ENCODE measurements around the gene MINPP1. TPM values are rescaled to one million over a fixed set of nuclear protein-coding genes. Genes with fewer than 3 reads are reported as not detected.

The MINPP1 gene
- total and polyA plus RNA-seq, 2 of the 13 experiments (the other 11 are each of a cell fraction or from before 2014, with no cell fraction given), result 19.2 to 53.7 TPM

DNA sequence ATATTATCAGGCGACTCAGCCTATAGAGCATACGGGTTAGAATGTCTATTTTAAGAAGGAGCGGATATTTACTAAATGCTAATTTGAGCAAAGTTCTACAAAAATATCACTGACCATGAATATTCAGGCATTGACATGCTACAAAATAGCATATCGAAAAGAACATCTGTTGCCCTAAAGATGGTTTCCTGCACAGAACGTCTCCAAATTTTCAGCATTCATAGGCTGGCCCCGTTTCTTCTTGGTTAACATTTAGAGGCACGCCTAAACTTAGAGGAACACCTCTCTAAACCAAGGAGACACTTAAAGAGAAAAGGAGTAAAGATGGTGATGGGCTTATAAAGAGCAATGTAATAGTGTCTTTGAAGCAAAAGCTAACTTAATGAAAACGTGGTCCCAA, 1.3 kb upstream of the MINPP1 start:
- intact Hi-C loops (cut with micrococcal nuclease; ENCODE audit: unreplicated experiment), result no loop called here
- H2AFZ ChIP-seq (ENCODE audit: low read length), result no peak overlapping the region
- H4K20me1 ChIP-seq (ENCODE audit: insufficient read depth, low read length), result 0 out of 2 replicates have a peak, but pooled peaks cover 4% of the 10 kb centered on the region
- BruUV-seq (replicated peaks), result no TSS peak
- H3K9me3 ChIP-seq (ENCODE audit: low read length), result no peaks in the 10 kb centered on the region
- DNase-seq (ENCODE audit: low spot score) (no peak), FAIRE-seq (no peak), ATAC-seq (no peak)
- peak overlapping the region; percentile 75 for H3K27ac ChIP-seq (ENCODE audit: extremely low read length, insufficient read depth, low read length)
- ChIA-PET CTCF (ENCODE audit: low intra/inter-chr PET ratio, low total read pairs) (no interaction called here), POLR2A (no interaction called here)
- 42% methylated on average over 8 of the region's 8 CpGs for WGBS (ENCODE audit: low lambda C conversion rate)
- no peaks in the 10 kb centered on the region; a peak in 1 of 5 replicates for H3K27me3 ChIP-seq (ENCODE audit: control insufficient read depth in 1 of 2, insufficient read depth in 2 of 2, low read length in 2 of 2)
- in situ Hi-C loops (cut with HindIII; ENCODE audit: extremely low pct_ligation_motif_present, low pct_unique_long_range_greater_than_20kb), result no loop called here
- no peaks in the 10 kb centered on the region for H3K36me3 ChIP-seq (replicated peaks in 1 of 2; ENCODE audit: control insufficient read depth in 1 of 2, insufficient read depth in 2 of 2, low read length in 2 of 2)
- peaks cover 39% of the 10 kb centered on the region for H3K79me2 ChIP-seq (ENCODE audit: insufficient read depth, low read length)
- H3K4me1 ChIP-seq (ENCODE audit: insufficient read depth, low read length), result peaks cover 75% of the 10 kb centered on the region
- H3K4me2 ChIP-seq (ENCODE audit: low read depth, low read length), result peak overlapping the region; percentile 73
- TF ChIP-seq ZNF780A (CRISPR knock-in tag; IDR thresholded peaks at IDR 0.05) (0 out of 2 replicates have a peak, but pooled peaks have one; percentile 36), ZNF260 (CRISPR knock-in tag; IDR thresholded peaks at IDR 0.05; ENCODE audit: borderline replicate concordance, low read depth) (no peak)
- peak overlapping the region; percentile 78 for H3K9ac ChIP-seq (ENCODE audit: insufficient read depth, low read depth, low read length)
- H3K4me3 ChIP-seq (replicated peaks in 1 of 3; ENCODE audit: insufficient read depth in 1 of 3, low read depth in 2 of 3, low read length in 3 of 3), result peak overlapping the region; percentile 83 to 98 (median 94); a peak in 5 of 6 replicates

DNA sequence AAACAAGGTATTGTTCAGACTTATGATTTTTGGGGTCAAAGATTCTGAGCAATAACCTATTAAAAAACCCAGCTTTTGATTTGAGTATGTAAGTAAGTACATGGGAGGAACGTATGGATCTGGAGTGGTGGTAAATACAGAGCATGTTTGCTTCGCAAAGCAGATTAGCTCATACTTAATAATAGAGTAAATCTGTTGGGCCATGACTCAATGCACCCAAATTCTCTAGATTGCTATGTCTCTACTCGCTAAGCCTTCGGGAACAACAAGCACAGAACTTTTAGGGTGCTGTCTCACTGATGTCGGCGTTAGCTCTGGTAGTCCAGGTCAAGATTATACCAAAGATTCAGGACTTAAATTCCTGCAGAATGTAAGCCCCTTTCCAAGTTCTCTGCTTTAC, 807 bp upstream of the MINPP1 start:
- DNase-seq (ENCODE audit: low spot score), result peak; percentile 21
- WGBS (ENCODE audit: low lambda C conversion rate), result 2% methylated on average over 6 of the region's 6 CpGs
- H3K27ac ChIP-seq (ENCODE audit: extremely low read length, insufficient read depth, low read length), result peak overlapping the region; percentile 75
- ATAC-seq, result no peak
- H3K79me2 ChIP-seq (ENCODE audit: insufficient read depth, low read length), result peaks cover 44% of the 10 kb centered on the region
- in situ Hi-C loops (cut with HindIII; ENCODE audit: extremely low pct_ligation_motif_present, low pct_unique_long_range_greater_than_20kb) (no loop called here), intact Hi-C loops (cut with micrococcal nuclease; ENCODE audit: unreplicated experiment) (no loop called here)
- H3K36me3 ChIP-seq (replicated peaks in 1 of 2; ENCODE audit: control insufficient read depth in 1 of 2, insufficient read depth in 2 of 2, low read length in 2 of 2), result no peaks in the 10 kb centered on the region; a peak in 1 of 5 replicates
- H2AFZ ChIP-seq (ENCODE audit: low read length), result no peak overlapping the region
- no peaks in the 10 kb centered on the region for H3K9me3 ChIP-seq (ENCODE audit: low read length)
- H4K20me1 ChIP-seq (ENCODE audit: insufficient read depth, low read length), result 0 out of 2 replicates have a peak, but pooled peaks cover 4% of the 10 kb centered on the region
- no peaks in the 10 kb centered on the region; a peak in 1 of 5 replicates for H3K27me3 ChIP-seq (ENCODE audit: control insufficient read depth in 1 of 2, insufficient read depth in 2 of 2, low read length in 2 of 2)
- H3K9ac ChIP-seq (ENCODE audit: insufficient read depth, low read depth, low read length), result peak overlapping the region; percentile 78
- peaks cover 75% of the 10 kb centered on the region for H3K4me1 ChIP-seq (ENCODE audit: insufficient read depth, low read length)
- peak overlapping the region; percentile 83 to 98 (median 94) for H3K4me3 ChIP-seq (replicated peaks in 1 of 3; ENCODE audit: insufficient read depth in 1 of 3, low read depth in 2 of 3, low read length in 3 of 3)
- H3K4me2 ChIP-seq (ENCODE audit: low read depth, low read length), result peak overlapping the region; percentile 73
- FAIRE-seq, result no peak
- TF ChIP-seq, protein P1, sequence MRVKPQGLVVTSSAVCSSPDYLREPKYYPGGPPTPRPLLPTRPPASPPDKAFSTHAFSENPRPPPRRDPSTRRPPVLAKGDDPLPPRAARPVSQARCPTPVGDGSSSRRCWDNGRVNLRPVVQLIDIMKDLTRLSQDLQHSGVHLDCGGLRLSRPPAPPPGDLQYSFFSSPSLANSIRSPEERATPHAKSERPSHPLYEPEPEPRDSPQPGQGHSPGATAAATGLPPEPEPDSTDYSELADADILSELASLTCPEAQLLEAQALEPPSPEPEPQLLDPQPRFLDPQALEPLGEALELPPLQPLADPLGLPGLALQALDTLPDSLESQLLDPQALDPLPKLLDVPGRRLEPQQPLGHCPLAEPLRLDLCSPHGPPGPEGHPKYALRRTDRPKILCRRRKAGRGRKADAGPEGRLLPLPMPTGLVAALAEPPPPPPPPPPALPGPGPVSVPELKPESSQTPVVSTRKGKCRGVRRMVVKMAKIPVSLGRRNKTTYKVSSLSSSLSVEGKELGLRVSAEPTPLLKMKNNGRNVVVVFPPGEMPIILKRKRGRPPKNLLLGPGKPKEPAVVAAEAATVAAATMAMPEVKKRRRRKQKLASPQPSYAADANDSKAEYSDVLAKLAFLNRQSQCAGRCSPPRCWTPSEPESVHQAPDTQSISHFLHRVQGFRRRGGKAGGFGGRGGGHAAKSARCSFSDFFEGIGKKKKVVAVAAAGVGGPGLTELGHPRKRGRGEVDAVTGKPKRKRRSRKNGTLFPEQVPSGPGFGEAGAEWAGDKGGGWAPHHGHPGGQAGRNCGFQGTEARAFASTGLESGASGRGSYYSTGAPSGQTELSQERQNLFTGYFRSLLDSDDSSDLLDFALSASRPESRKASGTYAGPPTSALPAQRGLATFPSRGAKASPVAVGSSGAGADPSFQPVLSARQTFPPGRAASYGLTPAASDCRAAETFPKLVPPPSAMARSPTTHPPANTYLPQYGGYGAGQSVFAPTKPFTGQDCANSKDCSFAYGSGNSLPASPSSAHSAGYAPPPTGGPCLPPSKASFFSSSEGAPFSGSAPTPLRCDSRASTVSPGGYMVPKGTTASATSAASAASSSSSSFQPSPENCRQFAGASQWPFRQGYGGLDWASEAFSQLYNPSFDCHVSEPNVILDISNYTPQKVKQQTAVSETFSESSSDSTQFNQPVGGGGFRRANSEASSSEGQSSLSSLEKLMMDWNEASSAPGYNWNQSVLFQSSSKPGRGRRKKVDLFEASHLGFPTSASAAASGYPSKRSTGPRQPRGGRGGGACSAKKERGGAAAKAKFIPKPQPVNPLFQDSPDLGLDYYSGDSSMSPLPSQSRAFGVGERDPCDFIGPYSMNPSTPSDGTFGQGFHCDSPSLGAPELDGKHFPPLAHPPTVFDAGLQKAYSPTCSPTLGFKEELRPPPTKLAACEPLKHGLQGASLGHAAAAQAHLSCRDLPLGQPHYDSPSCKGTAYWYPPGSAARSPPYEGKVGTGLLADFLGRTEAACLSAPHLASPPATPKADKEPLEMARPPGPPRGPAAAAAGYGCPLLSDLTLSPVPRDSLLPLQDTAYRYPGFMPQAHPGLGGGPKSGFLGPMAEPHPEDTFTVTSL (CRISPR knock-in tag; IDR thresholded peaks at IDR 0.05; ENCODE audit: borderline replicate concordance), result 0 out of 2 replicates have a peak, but pooled peaks have one; percentile 22
- TF ChIP-seq MED1 (CRISPR knock-in tag; IDR thresholded peaks at IDR 0.05), result no peak
- TF ChIP-seq SMYD3 (CRISPR knock-in tag; IDR thresholded peaks at IDR 0.05), result 0 out of 2 replicates have a peak, but pooled peaks have one; percentile 31
- POLR2A ChIA-PET, result interaction anchor here (1.2 to 1.6 kb wide), 4 partner anchors 10 to 359 kb away, joined by 5 to 7 read pairs (median 6); partner anchors contain the start of genes ATAD1, KLLN and PTEN
- CTCF ChIA-PET (ENCODE audit: low intra/inter-chr PET ratio, low total read pairs), result no interaction called here
- BruUV-seq (replicated peaks), result no TSS peak

All from HepG2 (cell line).